CD4-positive, alpha-beta T cell treated with Interleukin-15 for 4 hours (primary cell): ENCODE results near the gene RNF175.

Experiments
- DNase-seq: peaks from one replicate; pipeline ENCODE4 v3.0.0-alpha.2; 2020; ENCODE audit warnings: low spot score

Gene RNF175

DNA sequence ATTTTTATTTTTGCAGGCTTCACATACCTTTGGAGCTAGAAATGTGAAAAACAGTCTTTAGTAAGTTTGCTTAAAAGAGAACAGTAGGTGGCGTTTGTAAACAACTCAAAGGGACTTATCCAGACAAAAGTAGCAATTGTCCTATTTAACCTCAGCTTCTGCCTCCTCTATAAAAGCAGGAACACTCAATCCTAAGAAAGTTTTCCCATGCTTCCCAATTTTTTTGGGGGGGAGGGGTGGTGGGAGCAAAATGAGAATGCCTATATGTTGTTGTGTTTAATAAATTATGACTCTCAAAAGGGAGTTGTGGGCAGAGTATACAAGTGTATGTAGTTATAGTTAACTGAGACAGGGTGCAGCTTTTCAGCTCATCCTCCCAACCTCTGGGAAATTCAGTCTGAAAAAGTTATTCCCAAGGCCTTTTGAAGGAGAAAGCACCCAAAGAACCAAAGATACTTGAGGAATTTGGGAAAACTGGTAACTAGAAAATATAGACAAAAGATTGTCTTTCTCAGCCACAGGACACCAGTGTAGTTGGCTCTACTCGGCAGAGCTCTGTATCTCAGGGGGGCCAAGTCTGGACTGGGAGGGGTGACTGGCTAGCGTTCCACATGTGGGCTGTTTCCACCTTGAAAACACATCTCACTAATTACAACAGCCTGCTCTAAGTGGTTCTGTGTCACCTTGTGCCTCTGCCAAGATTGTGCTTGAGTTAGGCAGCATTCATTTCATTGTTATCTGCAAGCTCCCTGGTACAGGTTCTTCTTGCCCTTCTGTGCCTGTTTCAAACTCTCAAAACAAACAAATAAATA, 26.3 kb upstream of the RNF175 start:
- peak; percentile 9 for DNase-seq

DNA sequence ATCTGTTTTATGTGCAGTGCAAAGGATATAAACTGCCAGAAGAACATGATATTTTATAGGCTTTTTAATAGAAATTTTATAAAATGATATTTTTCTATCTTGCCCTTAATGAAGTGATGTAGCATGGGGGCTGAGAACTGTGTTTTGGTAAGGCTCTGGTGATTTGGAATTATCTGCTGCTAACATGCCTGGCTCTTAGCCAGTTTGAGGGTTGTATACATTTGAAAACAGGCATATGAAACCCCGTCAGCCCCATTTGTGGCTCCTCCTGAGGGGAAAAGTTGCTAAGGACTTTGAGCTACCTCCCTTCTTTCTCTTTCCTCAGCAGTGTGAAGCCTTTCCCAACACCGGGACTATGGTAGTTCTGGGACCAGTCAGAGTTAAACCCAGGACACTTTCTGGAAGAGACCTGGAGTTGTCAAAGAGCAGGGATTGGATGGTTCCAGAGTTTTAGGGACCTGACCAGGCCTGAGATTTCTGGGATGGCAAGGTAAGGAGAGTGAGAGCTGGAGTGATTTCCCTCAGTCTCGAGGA, 24.4 kb upstream of the RNF175 start:
- no peak for DNase-seq

- no peak for DNase-seq
Measured at GRCh38 chr4:153782581-153782980, 22.8 kb upstream of the RNF175 start.

GRCh38 chr4:153781717-153782416, 22.0 kb upstream of the RNF175 start:
- no peak for DNase-seq

- no peak for DNase-seq
Measured at GRCh38 chr4:153781280-153781679, 21.5 kb upstream of the RNF175 start.

DNA sequence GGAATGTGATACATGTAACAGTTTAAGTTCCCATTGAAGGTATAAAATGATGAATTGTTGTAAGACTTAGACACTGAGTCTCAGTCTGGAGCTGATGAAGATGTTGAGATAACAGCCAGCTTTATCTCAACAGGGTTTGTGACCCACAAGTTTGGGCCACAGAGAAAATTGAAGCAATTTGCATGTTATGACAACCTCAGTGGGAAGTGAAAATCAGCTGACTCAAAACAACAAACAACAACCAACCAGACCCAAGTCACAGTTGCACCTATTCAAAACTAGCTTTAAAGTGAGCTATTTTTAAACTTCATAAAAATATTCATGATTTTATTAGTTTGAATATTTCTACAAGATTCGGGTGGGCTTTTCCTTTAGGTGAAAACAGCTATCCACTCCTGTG, 21.1 kb upstream of the RNF175 start:
- no peak for DNase-seq

DNA sequence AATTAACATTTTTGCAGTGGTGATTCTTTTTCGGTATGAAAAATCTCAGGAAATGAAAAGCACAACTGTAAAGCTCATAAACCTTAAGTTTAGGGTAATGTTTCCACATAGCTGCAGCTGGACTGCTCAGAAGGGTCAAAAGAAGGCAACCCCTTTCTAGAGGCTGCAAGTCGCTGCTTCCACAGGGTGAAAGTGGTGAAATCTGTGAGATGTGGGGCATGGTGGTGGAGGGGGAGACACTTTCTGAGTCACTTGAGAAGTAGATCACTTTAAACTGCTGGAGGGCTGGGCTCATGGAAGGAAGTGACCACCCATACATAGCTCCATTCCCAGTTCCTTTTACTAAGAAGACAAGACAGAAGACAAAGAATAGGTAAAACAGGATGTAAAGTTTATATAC, 20.4 kb upstream of the RNF175 start:
- no peak for DNase-seq

- DNase-seq, result no peak
Measured at GRCh38 chr4:153778383-153778782, 18.6 kb upstream of the RNF175 start.

GRCh38 chr4:153777421-153777820, 17.6 kb upstream of the RNF175 start:
- DNase-seq, result no peak

DNA sequence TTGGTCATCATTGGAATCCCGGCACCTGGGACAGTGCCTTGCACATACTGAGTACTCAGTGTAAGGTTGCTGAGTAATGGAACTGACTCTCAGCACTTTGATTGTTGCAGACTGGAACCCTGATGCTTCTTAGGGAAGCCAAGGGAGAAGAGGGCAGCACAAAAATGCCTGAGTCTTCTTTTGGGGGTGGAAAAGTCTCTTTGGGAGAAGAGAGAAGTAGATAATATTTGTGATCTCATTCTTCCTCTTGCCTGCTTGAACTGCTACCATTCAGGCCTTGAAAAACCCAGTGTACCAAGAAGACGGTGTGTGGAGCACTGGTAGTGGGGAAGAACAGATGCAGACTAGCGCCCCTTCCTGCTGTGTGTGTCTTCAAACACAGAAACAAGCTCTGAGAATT, 16.8 kb upstream of the RNF175 start:
- no peak for DNase-seq

- no peak for DNase-seq
Measured at GRCh38 chr4:153773236-153773690, 13.4 kb upstream of the RNF175 start.

DNA sequence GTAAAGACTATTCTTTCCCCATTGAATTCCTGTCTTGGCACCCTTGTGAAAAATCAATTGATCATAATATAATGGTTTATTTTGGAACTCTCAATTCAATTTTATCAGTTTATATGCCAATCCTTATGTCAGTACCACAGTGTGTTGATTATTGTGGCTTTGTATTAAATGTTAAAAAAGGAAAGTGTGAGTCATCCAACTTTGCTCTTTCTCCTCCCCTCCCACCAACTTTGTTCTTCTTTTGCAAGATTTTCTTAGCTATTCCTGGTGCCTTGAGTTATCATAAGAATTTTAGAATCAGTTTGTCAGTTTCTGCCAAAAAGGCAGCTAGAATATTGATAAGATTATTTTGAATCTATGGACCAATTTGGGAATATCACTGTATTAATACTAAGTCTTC, 11.2 kb upstream of the RNF175 start:
- no peak for DNase-seq

- DNase-seq, result no peak
Measured at GRCh38 chr4:153766758-153767157, 6.9 kb upstream of the RNF175 start.

DNA sequence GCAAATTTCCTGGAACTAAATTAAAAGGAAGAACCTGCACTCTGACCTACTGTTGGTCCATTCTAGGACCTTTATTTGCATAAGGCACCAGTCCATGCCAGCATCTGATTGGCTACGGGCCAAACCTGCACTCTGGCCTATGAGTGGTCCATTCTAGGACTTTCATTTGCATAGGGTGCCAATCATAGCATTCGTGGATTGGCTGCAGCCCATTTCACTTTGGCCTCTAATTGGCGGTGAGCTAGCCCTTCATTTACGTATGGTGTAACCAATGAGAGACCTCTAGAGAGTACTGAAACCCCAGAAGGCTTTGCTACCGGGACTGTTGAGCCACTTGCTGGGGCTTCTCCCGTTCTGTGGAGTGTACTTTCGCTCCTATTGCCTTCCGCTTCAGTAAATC, 6.1 kb upstream of the RNF175 start:
- DNase-seq, result no peak

GRCh38 chr4:153764601-153765368, 5.0 kb upstream of the RNF175 start:
- no peak for DNase-seq

GRCh38 chr4:153763404-153763803, 3.6 kb upstream of the RNF175 start:
- DNase-seq, result no peak

DNA sequence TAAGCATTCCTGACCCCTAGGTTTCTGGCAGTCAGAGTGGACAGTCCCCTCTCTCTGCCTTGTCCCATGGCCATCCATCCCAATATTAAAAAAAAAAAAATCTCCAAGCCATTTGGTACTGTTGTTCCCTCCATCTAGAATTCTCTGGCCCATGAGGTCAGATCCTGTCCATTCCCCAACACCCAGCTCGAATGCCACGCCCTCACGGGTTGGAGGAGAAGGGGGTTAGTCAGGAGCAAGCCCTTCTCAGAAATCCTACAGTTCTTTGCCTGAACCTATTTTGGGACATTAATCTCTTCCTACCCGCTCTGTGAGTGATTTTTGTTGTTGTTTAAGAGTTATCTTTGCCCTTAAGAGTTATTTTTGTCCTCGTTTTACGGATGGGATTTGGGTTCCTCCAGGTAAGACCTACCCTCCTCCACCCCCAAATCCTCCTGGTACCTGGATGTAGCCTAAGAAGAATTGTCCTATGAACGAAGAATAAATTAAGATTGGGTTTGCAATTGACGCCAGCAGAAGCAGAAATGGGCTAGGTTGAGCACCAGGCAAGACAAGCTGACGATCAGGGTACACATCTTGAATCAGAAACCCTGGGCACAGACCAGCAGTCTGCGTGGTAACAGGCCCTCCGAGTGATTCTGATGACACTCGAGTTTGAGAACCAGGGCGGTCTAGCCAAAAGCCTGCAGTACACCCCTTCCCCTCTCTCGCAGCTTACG, 977 bp downstream of the RNF175 start:
- no peak for DNase-seq

DNA sequence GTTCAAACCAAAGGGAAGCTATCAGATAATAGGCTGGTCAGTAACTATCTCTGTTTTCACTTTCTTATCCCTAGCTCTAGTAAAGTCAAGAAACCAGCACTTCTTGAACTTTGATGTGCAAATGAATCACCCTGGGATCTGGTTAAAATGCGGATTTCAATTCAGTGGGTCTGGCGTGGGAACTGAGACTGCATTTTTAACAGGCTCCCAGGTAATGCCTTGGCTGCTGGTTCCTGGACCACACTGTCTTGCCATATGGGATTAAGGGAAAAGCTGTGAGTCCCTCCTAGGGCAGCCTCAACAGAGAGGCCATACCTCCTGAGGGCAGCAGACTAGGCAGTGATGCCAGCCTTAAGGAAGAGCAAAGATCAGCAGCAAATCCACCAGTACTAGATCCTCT, 1.7 kb downstream of the RNF175 start:
- DNase-seq, result no peak

DNA sequence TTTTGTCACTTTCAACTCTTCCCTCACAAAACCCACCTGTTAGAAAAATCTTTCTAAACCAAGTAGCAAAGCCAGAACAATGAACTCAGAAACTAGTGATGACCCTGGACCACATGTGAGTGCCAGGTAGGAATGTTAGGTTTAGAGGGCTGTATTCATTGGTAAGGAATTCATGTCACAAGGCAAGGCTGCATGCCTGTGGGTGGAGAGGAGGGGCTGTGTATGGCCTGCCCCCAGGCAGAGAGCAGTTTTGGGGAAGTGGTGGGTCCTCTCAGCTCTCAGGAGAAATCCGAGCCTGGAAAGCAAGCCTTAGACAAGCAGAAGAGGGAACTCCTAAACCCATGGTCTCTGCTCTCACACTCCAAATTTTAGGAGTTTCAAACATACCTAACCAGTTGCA, 2.4 kb downstream of the RNF175 start:
- DNase-seq, result no peak

- DNase-seq, result no peak
Measured at GRCh38 chr4:153755186-153755585, 4.6 kb downstream of the RNF175 start.

- peak; percentile 61 for DNase-seq
Measured at GRCh38 chr4:153750197-153750817, 9.5 kb downstream of the RNF175 start.
